Central memory CD8-positive, alpha-beta T cell (primary cell): ENCODE results near the gene SMAD4.

Experiments used
- ATAC-seq: fragments of 150-1000 bp; cut with Tn5 transposase; replicated peaks from 2 replicates; pipeline ENCODE4 v1.10.0; 2022; ENCODE audit warnings: mild to moderate bottlenecking, moderate FRiP score, moderate number of reproducible peaks; ENCODE audit not compliant: poor library complexity, severe bottlenecking; ENCODE audit errors: extremely low read depth
- DNase-seq, 2 donors: peaks; one replicate each; pipeline ENCODE4 v3.0.0; 2021; ENCODE audit warnings: low spot score in 2 of 2
- H3K27ac Mint-ChIP-seq: one replicate; pipeline ENCODE4 v1.8.0; 2022; ENCODE audit warnings: low read depth, mild to moderate bottlenecking, moderate library complexity, mixed read lengths
- H3K27me3 Mint-ChIP-seq: one replicate; pipeline ENCODE4 v1.8.0; 2022; ENCODE audit warnings: mixed read lengths
- H3K36me3 Mint-ChIP-seq: one replicate; pipeline ENCODE4 v1.8.0; 2022; ENCODE audit warnings: mild to moderate bottlenecking, moderate library complexity, mixed read lengths; ENCODE audit not compliant: insufficient read depth
- H3K4me1 Mint-ChIP-seq: one replicate; pipeline ENCODE4 v1.8.0; 2022; ENCODE audit warnings: mixed read lengths
- H3K4me3 Mint-ChIP-seq: one replicate; pipeline ENCODE4 v1.8.0; 2022; ENCODE audit warnings: mild to moderate bottlenecking, moderate library complexity, mixed read lengths
- H3K9me3 Mint-ChIP-seq: one replicate; pipeline ENCODE4 v1.8.0; 2022; ENCODE audit warnings: mixed read lengths

The SMAD4 gene

GRCh38 chr18:51006948-51007789 lies 22.8 kb upstream of the SMAD4 start:
- H3K27ac Mint-ChIP-seq, result no peak overlapping the region
- peaks cover 4% of the 10 kb centered on the region for H3K4me1 Mint-ChIP-seq
- H3K9me3 Mint-ChIP-seq, result no peaks in the 10 kb centered on the region
- H3K4me3 Mint-ChIP-seq, result no peak overlapping the region
- no peaks in the 10 kb centered on the region for H3K36me3 Mint-ChIP-seq
- H3K27me3 Mint-ChIP-seq, result no peaks in the 10 kb centered on the region
- DNase-seq, result no peak
- no peak for ATAC-seq

GRCh38 chr18:51007790-51008139 lies 22.2 kb upstream of the SMAD4 start:
- Mint-ChIP-seq H3K4me1 (peaks cover 4% of the 10 kb centered on the region), H3K4me3 (no peak overlapping the region)

GRCh38 chr18:51009072-51009471 lies 20.9 kb upstream of the SMAD4 start:
- no peak overlapping the region for H3K4me3 Mint-ChIP-seq
- no peak for DNase-seq
- no peaks in the 10 kb centered on the region for H3K36me3 Mint-ChIP-seq
- H3K4me1 Mint-ChIP-seq, result peaks cover 4% of the 10 kb centered on the region
- H3K9me3 Mint-ChIP-seq, result no peaks in the 10 kb centered on the region
- H3K27me3 Mint-ChIP-seq, result no peaks in the 10 kb centered on the region
- no peak overlapping the region for H3K27ac Mint-ChIP-seq
- ATAC-seq, result no peak

More at GRCh38 chr18:51007790-51008139, 22.2 kb upstream of the SMAD4 start:
- ATAC-seq, result no peak
- H3K27me3 Mint-ChIP-seq, result no peaks in the 10 kb centered on the region
- DNase-seq, result no peak
- H3K36me3 Mint-ChIP-seq, result no peaks in the 10 kb centered on the region
- H3K27ac Mint-ChIP-seq, result no peak overlapping the region
- H3K9me3 Mint-ChIP-seq, result no peaks in the 10 kb centered on the region

GRCh38 chr18:51010218-51010617 lies 19.8 kb upstream of the SMAD4 start:
- Mint-ChIP-seq H3K36me3 (no peaks in the 10 kb centered on the region), H3K27ac (no peak overlapping the region), H3K9me3 (no peaks in the 10 kb centered on the region), H3K4me3 (no peak overlapping the region), H3K4me1 (peaks cover 4% of the 10 kb centered on the region), H3K27me3 (no peaks in the 10 kb centered on the region)
- DNase-seq (no peak), ATAC-seq (no peak)

GRCh38 chr18:51011709-51012108 lies 18.3 kb upstream of the SMAD4 start:
- no peaks in the 10 kb centered on the region for H3K36me3 Mint-ChIP-seq
- H3K4me3 Mint-ChIP-seq, result no peak overlapping the region
- no peaks in the 10 kb centered on the region for H3K27me3 Mint-ChIP-seq
- H3K9me3 Mint-ChIP-seq, result no peaks in the 10 kb centered on the region
- ATAC-seq (no peak), DNase-seq (no peak)
- H3K27ac Mint-ChIP-seq, result no peak overlapping the region
- peaks cover 4% of the 10 kb centered on the region for H3K4me1 Mint-ChIP-seq

- H3K36me3 Mint-ChIP-seq, result no peaks in the 10 kb centered on the region
- ATAC-seq (no peak), DNase-seq (no peak)
- no peaks in the 10 kb centered on the region for H3K27me3 Mint-ChIP-seq
- H3K4me1 Mint-ChIP-seq, result peaks cover 6% of the 10 kb centered on the region
- no peak overlapping the region for H3K27ac Mint-ChIP-seq
- no peak overlapping the region for H3K4me3 Mint-ChIP-seq
- H3K9me3 Mint-ChIP-seq, result no peaks in the 10 kb centered on the region
Observed at GRCh38 chr18:51012441-51012840, 17.6 kb upstream of the SMAD4 start.

- H3K4me3 Mint-ChIP-seq, result no peak overlapping the region
- no peak overlapping the region for H3K27ac Mint-ChIP-seq
- no peak for DNase-seq
- no peaks in the 10 kb centered on the region for H3K27me3 Mint-ChIP-seq
- H3K9me3 Mint-ChIP-seq, result no peaks in the 10 kb centered on the region
- ATAC-seq, result no peak
- peaks cover 9% of the 10 kb centered on the region for H3K4me1 Mint-ChIP-seq
- H3K36me3 Mint-ChIP-seq, result no peaks in the 10 kb centered on the region
Observed at GRCh38 chr18:51013259-51013658, 16.8 kb upstream of the SMAD4 start.

GRCh38 chr18:51017140-51017879 lies 12.7 kb upstream of the SMAD4 start:
- Mint-ChIP-seq H3K27ac (no peak overlapping the region), H3K36me3 (peaks cover 4% of the 10 kb centered on the region), H3K27me3 (no peaks in the 10 kb centered on the region), H3K9me3 (no peaks in the 10 kb centered on the region), H3K4me3 (no peak overlapping the region), H3K4me1 (peaks cover 5% of the 10 kb centered on the region)
- DNase-seq, result no peak
- no peak for ATAC-seq

- ATAC-seq, result no peak
- no peak for DNase-seq
- Mint-ChIP-seq H3K27ac (no peak overlapping the region), H3K4me3 (no peak overlapping the region), H3K9me3 (no peaks in the 10 kb centered on the region), H3K4me1 (peaks cover 11% of the 10 kb centered on the region), H3K27me3 (no peaks in the 10 kb centered on the region), H3K36me3 (peaks cover 6% of the 10 kb centered on the region)
Observed at GRCh38 chr18:51020536-51020935, 9.5 kb upstream of the SMAD4 start.

- H3K4me1 Mint-ChIP-seq, result peaks cover 11% of the 10 kb centered on the region
- ATAC-seq, result no peak
- H3K27ac Mint-ChIP-seq, result no peak overlapping the region
- H3K4me3 Mint-ChIP-seq, result no peak overlapping the region
- H3K36me3 Mint-ChIP-seq, result peaks cover 6% of the 10 kb centered on the region
- DNase-seq, result no peak
- no peaks in the 10 kb centered on the region for H3K27me3 Mint-ChIP-seq
- H3K9me3 Mint-ChIP-seq, result no peaks in the 10 kb centered on the region
Observed at GRCh38 chr18:51021226-51021965, 8.6 kb upstream of the SMAD4 start.

- DNase-seq, result no peak
- no peak overlapping the region for H3K4me3 Mint-ChIP-seq
- H3K36me3 Mint-ChIP-seq, result peaks cover 23% of the 10 kb centered on the region
- no peaks in the 10 kb centered on the region for H3K9me3 Mint-ChIP-seq
- H3K27me3 Mint-ChIP-seq, result no peaks in the 10 kb centered on the region
- H3K4me1 Mint-ChIP-seq, result peaks cover 29% of the 10 kb centered on the region
- no peak for ATAC-seq
- no peak overlapping the region for H3K27ac Mint-ChIP-seq
Observed at GRCh38 chr18:51025512-51025911, 4.5 kb upstream of the SMAD4 start.

GRCh38 chr18:51028201-51028805 lies 1.7 kb upstream of the SMAD4 start:
- Mint-ChIP-seq H3K4me3 (peak overlapping the region; percentile 88), H3K4me1 (peaks cover 42% of the 10 kb centered on the region), H3K27me3 (no peaks in the 10 kb centered on the region), H3K9me3 (no peaks in the 10 kb centered on the region), H3K27ac (peak overlapping the region; percentile 91), H3K36me3 (peaks cover 27% of the 10 kb centered on the region)
- DNase-seq (no peak), ATAC-seq (no peak)
